ENCODE measurements around the gene A2M.
"Not testable (repeated sequence)": the region's sequence is repeated elsewhere in the genome, so short reads cannot be mapped to it uniquely, and the experiment has no call there.

A2M gene

DNA sequence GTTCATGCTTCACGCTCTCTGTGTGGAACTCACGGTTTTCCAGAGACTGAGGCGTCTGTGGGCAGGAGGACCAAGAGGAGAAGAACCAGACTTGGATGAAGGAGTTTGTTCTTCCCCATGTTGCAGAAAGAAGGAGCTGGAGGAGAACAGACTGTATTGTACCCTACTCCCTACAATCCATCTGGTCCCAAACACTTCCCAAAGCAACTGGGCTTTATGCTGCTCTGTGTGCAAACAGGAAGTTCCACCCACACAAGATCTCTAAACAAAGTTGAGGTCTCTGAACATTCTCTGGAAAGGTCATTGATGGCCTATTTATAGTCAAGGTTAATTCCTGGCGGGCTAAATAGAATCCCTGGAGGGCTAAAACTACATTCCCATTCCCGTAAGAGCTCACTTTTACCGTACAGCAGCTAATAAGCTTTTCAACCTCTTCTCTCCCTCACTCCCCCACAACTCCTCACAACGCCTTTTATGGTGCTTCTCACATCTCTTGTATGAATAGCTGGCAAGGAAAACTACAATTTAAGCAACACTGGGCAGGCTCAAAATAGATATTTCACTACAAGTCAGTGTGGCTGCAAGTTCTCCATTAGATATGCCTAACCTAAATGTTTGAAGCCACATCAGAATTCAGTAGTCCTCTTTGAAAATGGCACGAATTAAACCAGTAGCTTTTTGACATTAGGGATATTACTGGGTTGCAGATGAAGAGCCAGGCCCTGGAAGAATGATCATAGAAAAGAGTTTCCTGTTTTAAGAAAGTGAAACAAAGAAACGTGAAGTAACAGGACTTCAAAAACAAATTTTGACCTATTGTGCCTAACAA, at the start of gene A2M:
TSS of gene A2M (minus strand) at position 189 of the 829 bp plus-strand sequence. CDS start at position 119, 70 bp downstream.
- DNase-seq: no peak

DNA sequence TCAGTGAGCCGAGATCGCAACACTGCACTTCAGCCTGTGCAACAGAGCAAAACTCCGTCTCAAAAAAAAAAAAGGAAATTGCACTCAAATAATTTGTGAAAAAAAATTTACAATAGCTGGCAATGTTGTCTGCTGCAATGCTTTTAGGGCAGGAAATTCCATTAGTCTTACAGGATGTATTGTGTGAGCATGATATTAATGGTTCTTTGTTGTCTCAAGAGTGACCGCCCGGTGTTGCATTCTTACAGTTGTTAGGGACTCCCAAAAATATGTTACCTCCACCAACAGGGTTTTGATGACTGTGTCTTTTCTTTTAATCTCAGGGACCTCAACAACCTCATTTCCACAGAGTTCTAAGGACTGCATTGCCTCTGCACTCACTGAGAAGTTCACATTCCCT, 47.7 kb upstream of the A2M start:
- no peak for DNase-seq

DNA sequence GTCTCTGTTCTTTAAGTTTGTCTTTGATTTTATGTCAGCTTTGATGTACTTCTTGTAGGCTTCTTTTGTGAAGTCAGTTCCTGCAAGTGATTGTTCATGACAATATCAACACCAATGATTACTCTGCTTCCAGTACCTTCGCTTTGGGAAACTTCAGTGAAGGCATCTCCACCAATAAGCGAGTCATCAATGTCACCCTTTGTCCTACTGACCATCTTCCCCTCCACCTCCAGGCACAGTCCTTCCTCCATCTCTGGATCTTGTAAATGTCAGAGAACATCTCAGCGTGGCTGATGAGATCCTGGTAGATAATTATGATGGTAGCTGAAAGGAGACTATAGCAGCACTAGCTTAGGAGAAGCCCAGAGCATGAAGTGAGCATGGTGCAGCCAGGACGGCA, 40.4 kb upstream of the A2M start:
- no peak for DNase-seq

DNA sequence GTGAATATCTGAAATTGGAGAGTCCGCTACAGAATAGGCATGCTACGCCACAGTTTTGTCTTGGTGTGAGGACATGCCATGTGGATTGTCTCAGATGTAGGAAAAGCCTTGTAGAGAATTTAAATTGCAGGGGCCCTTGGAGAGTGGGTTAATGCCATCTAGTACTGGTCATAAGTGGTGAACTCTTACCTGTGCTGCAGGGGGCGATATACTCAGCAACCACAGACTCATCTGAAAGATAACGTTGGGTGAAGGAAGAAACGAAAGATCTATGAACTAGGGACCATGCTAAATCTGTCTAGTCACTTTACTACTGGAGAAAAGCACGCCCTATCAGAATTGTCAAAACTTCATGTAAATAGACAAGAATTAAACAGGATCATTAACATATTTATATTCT, 33.7 kb upstream of the A2M start:
- DNase-seq: no peak

DNA sequence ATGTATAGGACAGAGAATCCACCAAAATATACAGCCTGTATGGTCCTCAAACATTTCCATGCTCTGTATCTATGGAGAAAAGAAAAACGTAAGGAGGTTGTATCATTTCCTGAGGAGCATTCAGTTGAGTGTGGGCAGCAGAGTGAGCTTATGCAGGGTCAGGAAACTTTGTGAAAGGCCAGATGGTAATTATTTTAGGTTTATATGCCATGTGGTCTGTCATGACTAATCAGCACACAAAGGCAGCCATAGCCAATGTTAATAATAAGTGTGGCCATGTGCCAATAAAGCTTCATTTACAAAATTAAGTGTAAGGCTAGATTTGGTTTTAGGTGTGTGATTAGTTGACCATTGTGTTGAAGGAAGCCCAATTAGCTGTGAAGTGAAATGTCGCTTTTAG, 33.2 kb upstream of the A2M start:
- no peak for DNase-seq

DNA sequence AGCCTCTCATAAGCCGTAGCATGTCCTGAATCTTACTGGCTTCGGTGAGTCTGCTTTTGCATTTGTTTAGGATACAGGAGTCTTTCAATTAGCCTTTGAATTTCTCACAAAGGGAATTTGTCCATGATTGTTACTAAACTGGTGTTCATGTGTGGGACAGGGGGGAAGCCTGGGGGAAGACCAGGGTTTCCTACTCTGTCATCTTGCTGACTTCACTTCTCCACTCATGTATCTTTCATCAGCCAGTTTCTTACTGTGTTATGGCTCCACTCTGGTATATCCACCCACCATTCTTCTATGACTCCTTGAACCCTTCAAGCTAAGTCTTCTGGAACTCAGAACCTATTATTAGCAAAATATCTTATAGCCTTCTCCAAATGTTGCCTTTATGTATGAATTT, 31.7 kb upstream of the A2M start:
- no peak for DNase-seq

DNA sequence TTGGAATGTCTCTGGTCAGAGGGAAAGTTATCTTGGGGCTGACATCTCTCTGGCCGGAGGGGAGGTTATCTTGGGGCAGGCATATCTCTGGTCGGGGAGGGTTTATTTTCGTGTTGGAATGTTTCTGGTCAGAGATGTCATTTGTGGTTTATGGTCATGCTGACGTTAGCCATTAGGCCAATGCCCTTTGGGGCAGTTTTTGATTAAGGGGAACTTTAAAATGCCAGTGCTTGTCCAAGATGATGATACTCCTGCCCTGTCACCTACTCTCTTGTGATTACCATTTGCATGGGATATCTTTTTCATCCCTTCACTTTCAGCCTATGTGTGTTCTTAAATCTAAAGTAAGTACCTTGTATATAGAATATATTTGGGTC, 29.0 kb upstream of the A2M start:
- no peak for DNase-seq

DNA sequence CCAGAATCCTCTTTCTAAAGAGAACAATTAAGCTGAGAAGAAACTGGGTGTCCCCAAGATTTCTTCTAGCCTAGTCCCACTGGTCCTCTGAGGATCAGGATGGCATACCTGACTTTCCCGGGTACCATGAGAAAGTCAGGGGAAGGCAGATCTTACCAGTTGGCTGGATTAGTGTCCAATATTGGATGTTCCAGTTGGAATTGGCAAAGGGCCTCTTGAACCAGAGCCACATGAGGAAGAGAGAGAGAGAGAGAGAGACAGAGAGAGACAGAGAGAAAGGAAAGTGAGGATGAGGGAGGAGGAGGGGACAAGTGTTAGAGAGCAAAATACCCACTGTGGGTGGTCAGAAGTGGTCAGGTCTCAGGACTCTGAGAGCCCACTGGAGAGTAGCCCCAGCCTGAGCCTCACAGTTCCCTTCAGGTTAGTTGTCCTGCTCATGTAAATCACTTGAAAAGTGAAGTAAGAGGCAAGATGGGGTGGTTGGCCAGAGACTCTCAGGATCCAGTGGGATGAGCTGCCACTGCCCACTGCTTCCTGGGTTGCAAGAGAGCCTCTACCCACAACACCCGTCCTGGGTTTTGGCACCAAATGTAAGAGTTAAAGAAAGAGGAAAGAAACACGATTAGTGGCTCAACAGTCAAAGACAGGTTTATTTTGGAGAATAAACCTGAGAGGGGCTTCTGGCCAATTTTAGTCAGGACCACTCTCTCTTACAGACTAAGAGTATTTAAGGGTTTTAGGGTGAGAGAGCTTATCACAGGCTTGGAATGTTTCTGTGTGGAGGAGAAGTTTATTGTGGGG, 28.4 kb upstream of the A2M start:
- DNase-seq: no peak

DNA sequence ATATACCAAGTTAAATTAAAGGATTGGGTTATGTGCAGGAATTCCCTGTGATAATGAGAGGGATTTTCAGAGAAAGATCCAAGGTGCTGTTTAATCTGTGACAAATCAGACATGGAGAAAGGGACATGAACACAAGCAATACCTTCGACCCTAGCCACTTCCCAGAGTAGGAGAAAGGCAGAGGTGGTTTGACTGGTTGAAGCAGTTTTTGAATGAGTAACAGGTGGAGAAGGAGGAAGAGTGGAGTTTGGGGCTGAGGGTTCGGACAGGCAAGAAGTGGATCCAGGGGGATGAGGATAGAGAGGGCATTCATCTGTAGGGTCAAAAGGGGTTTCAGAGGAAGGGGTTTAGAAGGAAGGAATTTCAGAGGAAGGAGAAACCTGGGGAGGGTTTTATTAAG, 27.4 kb upstream of the A2M start:
- no peak for DNase-seq

DNA sequence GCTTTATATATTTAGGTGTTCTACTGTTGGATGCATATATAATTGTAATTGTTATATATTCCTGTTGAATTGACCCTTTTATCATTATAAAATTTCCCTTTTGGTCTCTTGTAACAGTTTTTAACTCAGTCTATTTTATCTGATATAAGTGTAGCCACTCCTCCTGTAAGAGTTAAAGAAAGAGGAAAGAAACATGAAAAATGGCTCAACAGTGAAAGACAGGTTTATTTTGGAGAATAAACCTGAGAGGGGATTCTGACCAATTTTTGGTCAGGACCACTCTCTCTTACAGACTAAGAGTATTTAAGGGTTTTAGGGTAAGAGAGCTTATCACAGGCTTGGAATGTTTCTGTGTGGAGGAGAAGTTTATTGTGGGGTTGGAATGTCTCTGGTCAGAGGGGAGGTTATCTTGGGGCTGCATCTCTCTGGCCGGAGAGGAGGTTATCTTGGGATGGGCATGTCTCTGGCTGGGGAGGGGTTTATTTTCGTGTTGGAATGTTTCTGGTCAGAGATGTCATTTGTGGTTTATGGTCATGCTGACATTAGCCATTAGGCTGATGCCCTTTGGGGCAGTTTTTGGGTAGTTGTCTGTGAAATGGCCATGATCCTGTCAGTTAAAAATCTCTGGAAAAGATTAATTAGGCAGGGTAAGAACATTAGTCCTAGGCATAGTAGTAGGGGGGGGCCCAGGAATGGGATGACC, 24.0 kb upstream of the A2M start:
- DNase-seq: not testable (repeated sequence)

DNA sequence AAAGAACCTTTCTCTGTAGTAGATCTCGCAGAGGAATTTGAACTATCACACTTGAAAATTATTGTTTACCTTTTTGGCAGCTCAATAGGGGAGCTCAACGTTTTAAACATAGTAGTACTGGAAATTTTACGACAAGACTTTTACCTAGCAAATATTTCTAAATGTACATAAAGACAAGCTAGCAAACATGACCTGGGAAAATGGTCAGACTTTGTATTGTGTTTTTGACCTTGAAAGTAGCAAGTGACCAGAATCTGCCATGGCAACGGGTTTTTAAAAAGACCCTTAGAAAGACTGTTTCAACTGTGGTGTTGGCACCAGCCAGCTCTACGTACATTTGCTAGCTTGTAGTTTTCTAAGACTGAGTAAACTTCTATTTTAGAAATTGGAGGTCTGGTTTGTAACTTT, 20.2 kb upstream of the A2M start:
- no peak for DNase-seq

DNA sequence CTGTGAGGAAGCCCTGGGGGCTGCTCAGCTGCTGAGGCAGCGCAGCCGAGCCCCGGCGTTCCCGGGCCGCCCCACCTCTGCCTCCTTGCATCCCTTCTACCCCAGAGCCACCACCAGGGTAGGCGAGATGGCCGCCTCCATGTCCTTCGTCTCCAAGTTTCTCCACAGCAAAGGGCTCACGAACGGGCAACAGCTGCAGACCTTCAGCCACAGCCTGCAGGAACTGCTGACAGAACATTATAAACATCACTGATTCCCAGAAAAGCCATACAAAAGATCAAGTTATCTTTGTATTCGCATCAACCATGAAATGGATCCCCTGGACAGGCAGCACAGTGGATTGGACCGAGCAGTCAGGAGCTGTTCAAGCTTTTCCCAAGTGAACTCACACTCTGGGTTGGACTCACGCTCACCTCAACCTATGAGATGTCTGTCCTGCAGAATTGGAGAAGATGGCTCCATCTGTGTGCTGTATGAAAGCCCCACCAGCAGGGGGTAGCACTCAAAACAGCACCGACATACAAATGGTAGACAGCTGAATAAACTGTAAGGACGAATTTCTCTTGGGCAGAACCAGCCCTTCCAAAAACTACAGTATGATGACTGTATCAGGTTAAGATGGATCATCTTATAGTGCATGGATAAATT, 19.4 kb upstream of the A2M start:
- DNase-seq: no peak

DNA sequence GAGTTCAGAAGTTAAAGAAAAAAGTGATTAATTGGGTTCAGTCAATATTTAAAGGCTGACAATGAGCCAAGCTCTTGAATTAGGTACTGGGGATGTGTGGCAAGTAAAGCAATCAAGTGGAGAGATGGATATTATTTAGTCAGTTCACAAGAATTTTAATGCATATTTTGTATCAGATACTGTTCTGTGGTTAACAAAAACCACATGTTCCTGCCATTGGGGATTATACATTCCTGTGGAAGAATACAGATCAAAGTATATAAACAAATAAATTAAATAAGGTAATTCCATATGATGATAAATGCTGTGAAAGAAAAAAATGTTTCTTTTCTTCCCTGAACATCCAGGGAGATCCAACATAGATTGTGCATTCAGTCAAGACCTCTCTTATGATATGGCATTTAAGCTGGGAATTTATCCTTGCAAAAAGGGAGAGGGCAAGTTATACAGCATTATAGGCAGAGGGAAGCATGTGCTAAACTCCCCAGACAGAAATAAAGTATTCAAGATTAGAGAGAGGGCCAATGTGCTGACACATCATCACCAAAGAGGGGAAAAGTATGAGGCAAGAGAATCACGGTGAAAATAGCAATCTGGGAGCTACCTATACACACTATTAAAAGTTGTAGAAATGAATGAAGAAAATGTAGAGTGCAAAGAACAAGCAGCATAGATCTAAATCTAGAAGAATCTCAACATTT, 17.6 kb upstream of the A2M start:
- DNase-seq: no peak

DNA sequence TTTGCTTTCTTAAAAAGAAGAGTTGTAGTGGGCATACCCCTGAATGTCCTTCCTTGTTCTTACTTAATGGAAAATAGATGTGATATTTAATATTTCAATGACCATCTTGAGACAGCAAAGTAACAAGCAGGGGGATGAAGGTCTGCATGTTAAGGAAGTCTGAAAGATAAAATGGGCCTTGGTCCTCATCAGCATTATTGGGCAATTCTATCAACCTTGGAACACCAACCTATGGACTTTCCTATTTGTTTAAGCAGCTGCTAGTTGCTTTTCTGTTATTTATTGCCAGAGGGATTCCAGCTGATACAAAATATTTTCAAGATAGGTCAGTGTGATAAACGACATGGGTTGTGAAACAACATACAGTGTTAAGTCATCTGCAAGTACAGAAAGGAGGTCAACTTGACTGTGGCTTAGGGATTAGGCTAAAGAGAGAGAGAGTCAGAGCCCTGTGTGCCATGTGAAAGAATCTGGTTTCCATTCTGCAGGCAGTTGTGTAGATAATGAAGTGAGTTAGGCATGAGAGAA, 16.4 kb upstream of the A2M start:
- DNase-seq: no peak

DNA sequence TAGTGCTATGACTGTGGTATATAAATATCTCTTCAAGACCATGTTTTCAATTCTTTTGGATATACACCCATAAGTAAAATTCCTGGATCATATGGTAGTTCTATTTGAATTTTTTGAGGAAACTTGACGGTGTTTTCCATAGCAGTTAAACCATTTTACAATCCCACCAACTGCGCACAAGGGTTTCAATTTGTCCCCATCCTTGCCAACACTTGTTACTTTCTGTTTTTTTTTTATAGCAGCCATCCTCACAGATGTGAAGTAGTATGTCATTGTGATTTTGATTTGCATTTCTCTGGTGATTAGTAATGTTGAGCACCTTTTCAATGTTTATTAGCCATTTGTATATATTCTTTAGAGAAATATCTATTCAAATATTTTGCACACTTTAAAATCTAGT, 14.5 kb upstream of the A2M start:
- DNase-seq: no peak

DNA sequence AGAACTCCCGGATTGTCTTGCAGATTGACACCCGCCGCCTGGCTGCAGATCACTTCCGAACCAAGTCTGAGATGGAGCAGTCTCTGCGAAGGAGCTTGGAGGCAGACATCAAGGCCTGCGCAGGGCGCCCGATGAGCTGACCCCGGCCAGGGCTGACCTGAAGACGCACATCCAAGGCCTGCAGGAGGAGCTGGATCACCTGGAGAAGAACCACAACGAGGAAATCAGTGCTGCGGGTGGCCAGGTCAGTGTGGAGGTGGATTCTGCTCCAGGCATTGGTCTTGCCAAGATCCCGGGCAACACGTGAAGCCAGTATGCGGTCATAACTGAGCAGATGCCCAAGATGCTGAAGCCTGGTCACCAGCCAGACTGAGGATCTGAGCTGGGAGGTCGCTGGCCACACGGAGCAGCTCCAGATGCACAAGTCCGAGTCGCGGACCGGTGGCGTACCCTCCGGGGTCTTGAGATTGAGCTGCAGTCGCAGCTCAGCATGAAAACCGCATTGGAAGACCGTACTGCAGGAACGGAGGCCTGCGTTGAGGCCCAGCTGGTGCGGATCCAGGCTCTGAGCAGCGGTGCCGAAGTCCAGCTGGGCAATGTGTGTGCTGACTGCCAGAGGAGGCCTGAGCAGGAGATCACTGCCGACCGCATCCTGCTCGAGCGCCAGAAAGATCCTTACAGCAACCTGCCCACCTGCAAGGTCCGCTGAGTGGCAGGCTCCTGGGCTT, 12.4 kb upstream of the A2M start:
- no peak for DNase-seq

DNA sequence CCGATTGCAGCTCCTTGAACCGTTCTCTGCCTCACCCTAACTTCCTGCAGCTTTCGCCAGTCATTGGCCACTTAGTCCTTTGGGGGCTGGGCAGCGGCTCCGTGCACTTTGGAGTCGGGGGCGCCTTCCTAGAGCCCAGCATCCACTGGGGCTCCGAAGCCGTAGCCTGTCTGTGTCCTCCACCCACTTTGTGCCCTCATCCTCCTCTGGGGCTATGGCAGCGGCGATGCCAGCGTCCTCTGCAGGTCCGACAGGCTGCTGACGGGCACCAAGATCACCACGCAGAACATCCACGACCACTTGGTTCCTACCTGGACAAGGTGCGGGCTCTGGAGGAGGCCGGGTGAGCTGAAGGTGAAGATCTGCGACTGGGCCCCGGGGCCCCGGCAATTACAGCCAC, 11.8 kb upstream of the A2M start:
- no peak for DNase-seq

DNA sequence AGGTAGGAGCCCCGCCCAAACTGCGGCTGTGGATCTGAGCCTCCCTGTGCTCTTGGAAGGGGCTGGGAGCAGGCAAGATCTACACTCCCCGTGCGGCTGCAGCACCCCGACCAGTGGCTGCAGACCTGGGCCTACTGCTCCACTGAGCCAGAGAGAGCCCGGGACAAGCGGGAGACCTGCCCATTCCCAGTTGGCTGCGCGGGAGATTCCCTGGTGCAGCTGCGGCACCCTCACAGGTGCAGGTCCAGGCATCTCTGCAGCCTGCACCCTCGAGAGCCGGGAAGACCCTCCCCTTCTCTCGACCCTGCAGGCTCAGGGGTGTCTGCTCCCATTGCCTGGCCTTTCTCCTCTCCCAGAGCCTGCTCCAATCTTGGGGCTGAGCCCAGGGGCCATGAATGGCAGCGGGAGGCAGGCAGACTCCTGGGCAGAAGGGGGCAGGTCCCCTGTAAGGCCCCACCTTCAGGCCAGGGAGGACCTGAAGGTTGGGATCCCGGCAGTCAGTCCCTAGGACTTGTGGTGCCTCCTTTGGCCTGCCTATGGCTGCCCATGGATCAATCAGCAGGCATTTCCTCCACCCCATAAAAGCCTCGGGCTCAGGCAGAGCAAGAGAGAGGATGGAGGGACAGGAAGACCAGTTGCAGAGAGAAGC, 8.8 kb upstream of the A2M start:
- no peak for DNase-seq

DNA sequence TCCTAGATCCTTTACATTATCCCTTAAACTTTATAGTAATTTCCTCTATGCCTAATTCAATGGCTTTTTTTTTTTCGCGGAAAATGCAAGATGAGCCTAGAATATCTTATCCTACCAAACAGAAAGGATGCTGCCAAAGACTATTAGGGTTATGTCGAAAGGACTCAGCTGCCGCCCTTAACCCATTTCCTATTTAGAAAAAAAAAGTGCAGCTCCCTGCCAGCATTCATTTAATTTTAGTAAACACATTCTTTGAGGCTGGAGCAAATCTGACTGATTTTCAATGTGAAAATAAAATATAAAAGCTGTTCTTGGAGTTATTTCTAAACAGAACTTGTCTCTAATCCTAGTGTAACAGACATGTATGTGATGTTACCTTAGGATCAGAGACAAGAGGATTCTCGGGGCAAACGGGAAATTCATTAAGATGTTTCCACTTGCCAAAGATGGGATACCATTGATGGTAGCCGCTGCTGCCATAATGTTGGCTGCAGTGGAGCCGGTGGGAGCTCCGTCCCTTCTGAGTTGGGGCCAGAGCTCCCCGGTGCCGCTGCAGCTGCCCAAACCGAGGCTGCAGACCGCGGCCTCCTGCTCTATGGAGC, 8.2 kb upstream of the A2M start:
- DNase-seq: no peak

DNA sequence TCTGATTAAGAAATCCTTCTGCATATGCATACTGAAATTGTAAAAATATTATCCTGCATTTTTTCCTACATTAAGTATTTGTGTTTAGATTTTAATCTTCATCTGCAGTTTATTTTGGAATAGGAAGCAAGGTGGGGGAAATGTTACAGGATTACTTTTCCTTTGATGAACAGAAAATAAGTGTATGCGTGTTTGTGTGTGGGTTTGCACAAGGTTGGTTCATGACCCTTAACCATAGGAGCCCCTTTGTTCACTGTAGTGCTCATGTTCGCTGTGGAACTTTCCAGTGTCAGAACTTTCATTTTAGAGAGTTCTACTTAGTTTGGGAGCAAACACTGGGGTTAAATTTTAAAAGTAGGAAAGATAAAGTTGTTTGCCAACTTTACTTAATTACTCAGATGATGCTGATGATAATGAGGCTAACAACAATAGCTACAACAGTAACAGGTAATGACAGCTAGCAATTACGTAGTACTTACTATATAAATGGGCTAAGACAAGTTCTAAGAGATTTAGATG, 6.4 kb upstream of the A2M start:
- no peak for DNase-seq
